Stimulated activated CD4-positive, alpha-beta T cell treated with anti-CD3 and anti-CD28 coated beads, TNF-alpha, amount 100 ng/mL, for 4 hours (primary cell): ENCODE results near the gene ARNT2.

Experiments
- DNase-seq, 3 experiments: peaks; one replicate each; pipeline ENCODE4 v3.0.0-alpha.2; 2020; ENCODE audit warnings: low read depth in 3 of 3

The ARNT2 gene

GRCh38 chr15:80576519-80577090, 172.4 kb downstream of the ARNT2 start:
- DNase-seq, result no peak

GRCh38 chr15:80577552-80578205, 173.5 kb downstream of the ARNT2 start:
- no peak for DNase-seq

GRCh38 chr15:80578206-80578595, 174.0 kb downstream of the ARNT2 start:
- no peak for DNase-seq

- no peak for DNase-seq
These were observed 174.7 kb downstream of the ARNT2 start for GRCh38 chr15:80578871-80579270.

GRCh38 chr15:80579611-80580010, 175.4 kb downstream of the ARNT2 start:
- no peak for DNase-seq

GRCh38 chr15:80580106-80580505, 175.9 kb downstream of the ARNT2 start:
- DNase-seq, result no peak

GRCh38 chr15:80580536-80581260, 176.5 kb downstream of the ARNT2 start:
- DNase-seq, result no peak

GRCh38 chr15:80581976-80582375, 177.8 kb downstream of the ARNT2 start:
- no peak for DNase-seq

GRCh38 chr15:80582816-80583423, 178.7 kb downstream of the ARNT2 start:
- DNase-seq, result no peak

- DNase-seq, result no peak
These were observed 180.4 kb downstream of the ARNT2 start for GRCh38 chr15:80584561-80584964.

GRCh38 chr15:80584973-80585525, 180.9 kb downstream of the ARNT2 start:
- no peak for DNase-seq

GRCh38 chr15:80585544-80586018, 181.4 kb downstream of the ARNT2 start:
- DNase-seq, result no peak

GRCh38 chr15:80586161-80586560, 182.0 kb downstream of the ARNT2 start:
- no peak for DNase-seq

GRCh38 chr15:80587007-80587406, 182.8 kb downstream of the ARNT2 start:
- no peak for DNase-seq

- no peak for DNase-seq
These were observed 183.8 kb downstream of the ARNT2 start for GRCh38 chr15:80587816-80588456.

- DNase-seq, result no peak
These were observed 184.6 kb downstream of the ARNT2 start for GRCh38 chr15:80588801-80589200.

- no peak for DNase-seq
These were observed 186.7 kb downstream of the ARNT2 start for GRCh38 chr15:80590761-80591355.

GRCh38 chr15:80591471-80591870, 187.3 kb downstream of the ARNT2 start:
- DNase-seq, result no peak

- DNase-seq, result no peak
These were observed 188.0 kb downstream of the ARNT2 start for GRCh38 chr15:80591938-80592825.

- DNase-seq, result no peak
These were observed 189.4 kb downstream of the ARNT2 start for GRCh38 chr15:80593486-80594030.
